NCI-H146 treated with DMSO at 0.1 percent for 48 hours (cell line): Measurements from ENCODE around the gene KIF12.
"Not testable (repeated sequence)": the region's sequence is repeated elsewhere in the genome, so short reads cannot be mapped to it uniquely, and the experiment has no call there.

Experiments used
- DNase-seq: peaks from one replicate; lab custom pipeline; 2025; ENCODE audit not compliant: unreplicated experiment; lab: John Stamatoyannopoulos, UW

KIF12 gene

DNA sequence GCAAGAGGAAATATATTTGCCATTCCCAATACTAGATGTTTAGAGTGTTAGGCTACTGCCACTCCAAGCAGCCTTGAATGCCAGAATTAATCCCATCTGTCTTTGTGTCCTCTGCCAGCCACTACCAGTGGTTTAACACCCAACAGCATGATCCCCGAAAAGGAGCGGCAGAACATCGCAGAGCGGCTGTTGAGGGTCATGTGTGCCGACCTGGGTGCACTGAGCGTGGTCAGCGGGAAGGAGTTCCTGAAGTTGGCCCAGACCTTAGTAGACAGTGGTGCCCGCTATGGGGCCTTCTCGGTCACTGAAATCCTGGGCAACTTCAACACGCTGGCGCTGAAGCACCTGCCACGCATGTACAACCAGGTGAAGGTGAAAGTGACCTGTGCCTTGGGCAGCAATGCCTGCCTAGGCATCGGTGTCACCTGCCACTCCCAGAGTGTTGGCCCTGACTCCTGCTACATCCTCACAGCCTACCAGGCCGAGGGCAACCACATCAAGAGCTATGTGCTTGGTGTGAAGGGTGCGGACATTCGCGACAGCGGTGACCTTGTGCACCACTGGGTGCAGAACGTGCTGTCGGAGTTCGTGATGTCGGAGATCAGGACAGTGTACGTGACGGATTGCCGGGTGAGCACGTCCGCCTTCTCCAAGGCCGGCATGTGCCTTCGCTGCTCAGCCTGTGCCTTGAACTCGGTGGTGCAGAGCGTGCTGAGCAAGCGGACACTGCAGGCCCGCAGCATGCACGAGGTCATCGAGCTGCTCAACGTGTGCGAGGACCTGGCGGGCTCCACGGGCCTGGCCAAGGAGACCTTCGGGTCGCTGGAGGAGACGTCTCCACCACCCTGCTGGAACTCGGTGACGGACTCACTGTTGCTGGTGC lies 50.3 kb downstream of the KIF12 start:
- DNase-seq: no peak

DNA sequence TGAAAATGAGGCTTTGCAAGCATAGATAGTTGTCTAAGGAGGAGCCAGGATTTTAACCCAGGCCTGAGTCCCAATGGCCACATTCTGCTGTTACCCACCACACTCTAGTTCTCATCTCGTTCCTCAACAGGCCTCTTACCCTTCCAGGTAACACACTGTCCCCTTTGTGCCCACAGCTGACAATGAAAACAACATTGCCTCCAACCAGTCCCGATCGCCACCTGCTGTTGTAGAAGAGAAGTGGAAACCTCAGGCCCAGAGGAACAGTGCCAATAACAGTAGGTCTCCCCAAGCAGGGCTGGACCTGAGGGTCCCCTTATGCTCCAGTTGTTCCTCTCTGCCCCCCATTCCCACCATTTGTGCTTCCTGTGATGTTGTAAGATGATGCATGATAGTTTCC lies 51.4 kb downstream of the KIF12 start:
- DNase-seq: no peak

DNA sequence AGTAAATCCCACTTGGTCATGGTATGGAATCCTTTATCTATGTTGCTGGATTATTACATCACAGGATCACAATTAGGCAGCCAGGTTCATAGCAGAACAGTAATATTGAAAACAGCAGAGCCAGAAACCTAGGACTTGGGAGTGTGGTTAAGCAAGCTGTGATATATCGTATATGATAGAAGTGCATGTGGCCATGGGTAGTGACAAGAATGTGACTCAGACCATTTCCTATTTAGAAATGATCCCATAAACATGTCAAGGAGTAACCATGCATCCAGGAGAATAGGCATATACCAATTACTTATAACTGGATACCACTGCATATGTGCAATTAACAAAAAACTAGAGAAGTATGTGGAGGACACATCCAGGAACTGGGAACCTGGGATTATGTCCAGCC lies 52.2 kb downstream of the KIF12 start:
- DNase-seq: no peak

DNA sequence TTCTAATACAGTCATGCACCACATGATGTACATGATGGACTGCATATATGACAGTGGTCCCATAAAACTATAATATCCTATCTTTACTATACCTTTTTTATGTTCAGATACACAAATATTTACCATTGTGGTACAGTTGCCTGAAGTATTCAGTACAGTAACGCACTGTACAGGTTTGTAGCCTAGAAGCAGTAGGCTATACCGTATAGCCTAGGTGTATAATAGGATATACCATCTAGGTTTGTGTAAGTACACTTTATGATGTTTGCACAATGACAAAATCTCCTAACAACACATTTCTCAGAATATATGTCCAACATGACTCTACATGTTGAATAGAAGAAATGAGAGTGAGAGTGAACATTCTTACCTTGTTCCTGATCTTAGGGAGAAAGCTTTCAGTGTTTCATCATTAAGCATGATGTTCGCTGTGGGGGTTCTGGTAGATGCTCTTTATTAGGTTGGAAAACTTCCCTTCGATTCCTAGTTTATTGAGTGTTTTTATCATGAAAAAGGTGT lies 52.8 kb downstream of the KIF12 start:
- DNase-seq: no peak

DNA sequence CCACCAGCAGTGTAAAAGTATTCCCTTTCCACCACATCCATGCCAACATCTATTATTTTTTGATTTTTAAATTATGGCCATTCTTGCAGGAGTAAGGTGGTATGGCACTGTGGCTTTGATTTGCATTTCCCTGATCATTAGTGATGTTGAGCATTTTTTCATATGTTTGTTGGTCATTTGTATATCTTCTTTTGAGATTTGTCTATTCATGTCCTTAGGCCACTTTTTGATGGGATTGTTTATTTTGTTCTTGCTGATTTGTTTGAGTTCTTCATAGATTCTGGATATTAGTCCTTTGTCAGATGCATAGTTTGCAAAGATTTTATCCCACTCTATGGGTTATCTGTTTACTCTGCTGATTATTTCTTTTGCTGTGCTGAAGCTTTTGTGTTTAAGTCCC lies 55.4 kb downstream of the KIF12 start:
- DNase-seq: not testable (repeated sequence)
